ENCODE measurements around the gene PPFIA1. TPM values are rescaled to one million over a fixed set of nuclear protein-coding genes. Genes with fewer than 3 reads are reported as not detected.

Gene PPFIA1
- total RNA-seq, 4 donors from 2014 or later: 18.8 to 79.7 (median 39.1) TPM

GRCh38 chr11:70233962-70234361 lies 36.5 kb upstream of the PPFIA1 start:
- intact Hi-C loops (cut with DNase I; ENCODE audit: low total_unique reads): no loop called here
- no peak overlapping the region for H3K4me3 ChIP-seq
- H3K27me3 ChIP-seq: no peaks in the 10 kb centered on the region
- no peak for TF ChIP-seq POLR2A (IDR thresholded peaks at IDR 0.05)
- H3K4me1 ChIP-seq: no peaks in the 10 kb centered on the region
- no peak overlapping the region for H3K27ac ChIP-seq
- no peaks in the 10 kb centered on the region for H3K9me3 ChIP-seq
- no peaks in the 10 kb centered on the region for H3K36me3 ChIP-seq
- DNase-seq: no peak

DNA sequence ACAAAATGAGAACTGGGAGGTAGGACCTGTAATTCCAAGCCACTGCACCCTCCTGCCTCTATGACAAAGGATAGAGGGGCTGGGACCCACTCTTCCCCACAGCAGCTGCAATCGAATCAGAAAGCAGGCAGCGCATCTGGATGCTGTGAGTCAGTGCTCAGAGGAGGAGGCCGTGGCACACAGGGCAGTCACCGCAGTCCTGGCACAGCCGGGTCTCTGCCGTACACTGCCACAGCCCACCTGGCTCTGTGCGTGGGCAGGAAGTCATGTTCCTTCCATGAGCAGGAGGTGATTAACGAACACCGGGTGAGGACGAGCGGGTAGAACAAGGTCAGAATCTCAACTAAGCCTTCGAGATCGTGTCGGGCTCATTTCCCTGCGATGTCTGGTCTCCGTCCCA lies 30.2 kb upstream of the PPFIA1 start:
- no peak for DNase-seq
- H3K27me3 ChIP-seq: no peaks in the 10 kb centered on the region
- no peak overlapping the region for H3K4me3 ChIP-seq
- H3K27ac ChIP-seq: no peak overlapping the region
- H3K36me3 ChIP-seq: no peaks in the 10 kb centered on the region
- intact Hi-C loops (cut with DNase I; ENCODE audit: low total_unique reads): no loop called here
- no peaks in the 10 kb centered on the region for H3K9me3 ChIP-seq
- no peaks in the 10 kb centered on the region for H3K4me1 ChIP-seq
- TF ChIP-seq CTCF (IDR thresholded peaks at IDR 0.05): no peak
- no peak for TF ChIP-seq POLR2A (IDR thresholded peaks at IDR 0.05)

DNA sequence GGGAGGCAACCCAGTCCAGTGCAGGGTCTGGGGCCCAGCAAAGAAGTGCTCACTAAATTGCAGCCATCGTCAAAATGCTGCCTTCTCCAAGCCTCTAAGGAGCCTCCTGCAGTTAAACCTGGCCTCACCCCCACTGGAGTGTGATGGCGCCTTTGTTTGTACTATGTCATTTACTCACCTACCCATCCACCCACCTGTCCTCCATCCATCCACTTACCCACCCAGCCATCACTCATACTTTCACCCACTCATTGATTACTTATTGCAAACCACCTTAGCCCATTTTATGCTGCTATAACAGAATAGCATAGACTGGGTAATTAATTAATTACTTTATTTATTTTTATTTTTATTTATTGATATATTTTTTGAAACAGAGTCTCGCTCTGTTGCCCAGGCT lies 28.8 kb upstream of the PPFIA1 start:
- intact Hi-C loops (cut with DNase I; ENCODE audit: low total_unique reads): no loop called here
- Histone ChIP-seq H3K4me1 (no peaks in the 10 kb centered on the region), H3K4me3 (no peak overlapping the region), H3K36me3 (no peaks in the 10 kb centered on the region), H3K9me3 (no peaks in the 10 kb centered on the region), H3K27me3 (no peaks in the 10 kb centered on the region), H3K27ac (no peak overlapping the region)
- no peak for DNase-seq
- no peak for TF ChIP-seq CTCF (IDR thresholded peaks at IDR 0.05)
- TF ChIP-seq POLR2A (IDR thresholded peaks at IDR 0.05): no peak

- no peak for DNase-seq
- H3K27ac ChIP-seq: no peak overlapping the region
- H3K4me3 ChIP-seq: no peak overlapping the region
- no peak for TF ChIP-seq POLR2A (IDR thresholded peaks at IDR 0.05)
- TF ChIP-seq CTCF (IDR thresholded peaks at IDR 0.05): no peak
- no peaks in the 10 kb centered on the region for H3K4me1 ChIP-seq
- H3K36me3 ChIP-seq: no peaks in the 10 kb centered on the region
- no peaks in the 10 kb centered on the region for H3K9me3 ChIP-seq
- intact Hi-C loops (cut with DNase I; ENCODE audit: low total_unique reads): no loop called here
- no peaks in the 10 kb centered on the region for H3K27me3 ChIP-seq
These were observed 27.6 kb upstream of the PPFIA1 start for GRCh38 chr11:70242885-70243284.

- Histone ChIP-seq H3K27ac (no peak overlapping the region), H3K36me3 (no peaks in the 10 kb centered on the region), H3K4me1 (no peaks in the 10 kb centered on the region), H3K4me3 (no peak overlapping the region), H3K27me3 (no peaks in the 10 kb centered on the region), H3K9me3 (no peaks in the 10 kb centered on the region)
- intact Hi-C loops (cut with DNase I; ENCODE audit: low total_unique reads): no loop called here
- no peak for TF ChIP-seq POLR2A (IDR thresholded peaks at IDR 0.05)
- TF ChIP-seq CTCF (IDR thresholded peaks at IDR 0.05): no peak
- no peak for DNase-seq
These were observed 26.4 kb upstream of the PPFIA1 start for GRCh38 chr11:70243912-70244652.

Measured in uterus (tissue), 4 donors.